Measurements from ENCODE around the gene SMG6.

SMG6 gene

DNA sequence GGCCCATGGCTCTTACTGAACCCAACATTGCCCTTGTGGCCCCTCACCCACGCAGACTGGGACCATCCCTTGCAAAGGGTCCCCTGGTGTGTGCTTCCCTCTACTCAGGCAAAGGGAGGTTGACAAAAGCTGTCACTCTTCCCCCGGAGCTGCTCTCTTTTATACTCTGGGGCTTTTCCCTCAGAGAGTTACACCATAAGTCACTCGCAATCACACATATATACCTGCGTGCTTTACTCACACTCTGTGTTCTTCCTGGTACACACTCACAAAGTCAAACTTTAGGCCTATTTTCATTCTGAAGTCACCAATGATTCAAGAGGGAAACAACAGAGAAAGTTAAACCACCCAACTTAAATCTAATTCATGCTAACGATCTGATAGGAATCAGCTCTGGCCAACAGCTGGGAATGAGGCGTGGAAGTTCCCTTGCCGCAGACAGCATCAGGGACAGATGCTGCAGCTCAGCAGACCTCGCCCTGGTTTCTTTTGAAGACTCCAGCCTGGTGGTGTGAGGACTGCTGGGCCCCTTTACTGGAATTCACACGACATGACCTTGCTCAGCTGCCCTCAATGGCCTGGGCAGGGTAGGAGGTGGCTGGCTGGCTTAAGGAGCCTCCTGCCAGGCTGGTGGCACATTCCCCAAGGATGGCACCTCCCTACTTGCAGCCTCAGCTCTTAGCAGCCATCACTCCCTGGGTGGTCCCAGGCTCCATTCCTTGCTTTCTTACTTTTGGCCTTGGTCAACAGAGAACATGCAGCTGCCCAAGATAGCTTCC is 221.4 kb downstream of the SMG6 start:
- peaks cover 0 to 2% (median 0%) of the 10 kb centered on the region in 3 experiments for H3K27me3 ChIP-seq (ENCODE audit: control insufficient read depth in 3 of 3, insufficient read depth in 3 of 3, low read depth in 1 of 3, low read length in 3 of 3)
- H3K4me2 ChIP-seq (ENCODE audit: insufficient read depth, low read length, poor library complexity, severe bottlenecking): no peak overlapping the region
- H3K4me3 ChIP-seq (ENCODE audit: low read length in 2 of 2): no peak overlapping the region
- H3K23ac ChIP-seq (ENCODE audit: low read depth, low read length, poor library complexity): peak overlapping the region; percentile 8
- no peak for DNase-seq (ENCODE audit: low spot score)
- peak overlapping the region; percentile 73 for H3K9ac ChIP-seq (ENCODE audit: low read depth, low read length, poor library complexity)
- H2AFZ ChIP-seq (ENCODE audit: low read length): no peak overlapping the region
- H2BK15ac ChIP-seq (ENCODE audit: low read length): no peak overlapping the region
- H3K9me3 ChIP-seq (replicated peaks in 1 of 2; ENCODE audit: control insufficient read depth in 2 of 2, insufficient read depth in 1 of 2, low read depth in 1 of 2, low read length in 2 of 2): no peaks in the 10 kb centered on the region
- H3K14ac ChIP-seq (ENCODE audit: low read length): no peak overlapping the region
- no CpG with 5 or more reads among the region's 9 CpGs for WGBS, 2 donors (ENCODE audit: extremely low coverage in 2 of 2, insufficient read length in 2 of 2, insufficient replicate concordance in 1 of 2)
- peaks cover 25 to 70% of the 10 kb centered on the region in 2 donors for H3K36me3 ChIP-seq (replicated peaks in 1 of 2; ENCODE audit: control insufficient read depth in 2 of 2, insufficient read depth in 2 of 2, low read length in 2 of 2)
- H2BK120ac ChIP-seq (ENCODE audit: low read depth, low read length): no peak overlapping the region
- H2BK12ac ChIP-seq (ENCODE audit: low read length): no peak overlapping the region
- H3K4me1 ChIP-seq (ENCODE audit: control insufficient read depth in 2 of 2, insufficient read depth in 1 of 2, low read depth in 1 of 2, low read length in 2 of 2): peaks cover 0 to 2% of the 10 kb centered on the region in 2 donors
- no peak overlapping the region for H3K18ac ChIP-seq (ENCODE audit: low read length)
- H2BK5ac ChIP-seq (ENCODE audit: low read length): no peak overlapping the region
- H4K8ac ChIP-seq (ENCODE audit: low read depth, low read length): no peak overlapping the region
- no peak overlapping the region for H3K27ac ChIP-seq (replicated peaks; ENCODE audit: low read length)
- no peak overlapping the region for H4K91ac ChIP-seq (ENCODE audit: low read depth, low read length, poor library complexity)
- H3K4ac ChIP-seq (ENCODE audit: low read length): no peak overlapping the region
- no peaks in the 10 kb centered on the region for H3K79me1 ChIP-seq (ENCODE audit: low read depth, low read length)
- H2AK5ac ChIP-seq (ENCODE audit: low read depth, low read length): no peak overlapping the region

DNA sequence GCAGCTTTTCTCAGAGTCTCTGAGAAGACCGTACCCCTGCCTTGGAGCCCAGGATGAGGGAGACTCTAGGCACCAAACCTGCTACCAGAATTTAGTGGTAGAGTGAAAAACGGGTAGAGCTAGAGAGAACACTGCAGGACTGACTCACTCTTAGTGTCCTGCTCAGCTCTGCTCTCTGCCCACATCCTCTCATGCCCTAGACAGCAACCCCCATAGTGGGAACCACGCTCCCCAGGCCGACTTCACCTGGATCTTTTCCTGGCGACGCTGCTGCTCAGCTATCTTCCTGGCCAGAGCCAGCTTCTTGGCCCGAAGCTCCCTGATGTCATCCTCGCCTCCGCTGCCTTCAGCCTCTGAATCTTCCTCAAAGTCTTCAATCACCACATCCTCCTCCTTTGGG is 222.0 kb downstream of the SMG6 start:
- H3K4me1 ChIP-seq (ENCODE audit: control insufficient read depth in 2 of 2, insufficient read depth in 1 of 2, low read depth in 1 of 2, low read length in 2 of 2): peaks cover 0 to 2% of the 10 kb centered on the region in 2 donors
- no peak overlapping the region for H3K9ac ChIP-seq (ENCODE audit: low read depth, low read length, poor library complexity)
- no peak overlapping the region for H3K23ac ChIP-seq (ENCODE audit: low read depth, low read length, poor library complexity)
- H3K27ac ChIP-seq (replicated peaks; ENCODE audit: low read length): no peak overlapping the region
- H3K9me3 ChIP-seq (replicated peaks in 1 of 2; ENCODE audit: control insufficient read depth in 2 of 2, insufficient read depth in 1 of 2, low read depth in 1 of 2, low read length in 2 of 2): no peaks in the 10 kb centered on the region
- peaks cover 0 to 2% (median 0%) of the 10 kb centered on the region in 3 experiments for H3K27me3 ChIP-seq (ENCODE audit: control insufficient read depth in 3 of 3, insufficient read depth in 3 of 3, low read depth in 1 of 3, low read length in 3 of 3)
- H4K8ac ChIP-seq (ENCODE audit: low read depth, low read length): no peak overlapping the region
- no CpG with 5 or more reads among the region's 9 CpGs for WGBS, 2 donors (ENCODE audit: extremely low coverage in 2 of 2, insufficient read length in 2 of 2, insufficient replicate concordance in 1 of 2)
- no peak overlapping the region for H4K91ac ChIP-seq (ENCODE audit: low read depth, low read length, poor library complexity)
- H3K14ac ChIP-seq (ENCODE audit: low read length): no peak overlapping the region
- no peak overlapping the region for H2AFZ ChIP-seq (ENCODE audit: low read length)
- no peak overlapping the region for H3K4me3 ChIP-seq (ENCODE audit: low read length in 2 of 2)
- H3K4me2 ChIP-seq (ENCODE audit: insufficient read depth, low read length, poor library complexity, severe bottlenecking): no peak overlapping the region
- H2BK5ac ChIP-seq (ENCODE audit: low read length): no peak overlapping the region
- no peak overlapping the region for H2BK12ac ChIP-seq (ENCODE audit: low read length)
- peaks cover 27 to 76% of the 10 kb centered on the region in 2 donors for H3K36me3 ChIP-seq (replicated peaks in 1 of 2; ENCODE audit: control insufficient read depth in 2 of 2, insufficient read depth in 2 of 2, low read length in 2 of 2)
- H2AK5ac ChIP-seq (ENCODE audit: low read depth, low read length): no peak overlapping the region
- no peak overlapping the region for H2BK15ac ChIP-seq (ENCODE audit: low read length)
- H3K79me1 ChIP-seq (ENCODE audit: low read depth, low read length): no peaks in the 10 kb centered on the region
- no peak overlapping the region for H3K18ac ChIP-seq (ENCODE audit: low read length)
- no peak for DNase-seq (ENCODE audit: low spot score)
- H3K4ac ChIP-seq (ENCODE audit: low read length): no peak overlapping the region
- no peak overlapping the region for H2BK120ac ChIP-seq (ENCODE audit: low read depth, low read length)

GRCh38 chr17:2077040-2077439 is 226.5 kb downstream of the SMG6 start:
- Histone ChIP-seq H3K23ac (ENCODE audit: low read depth, low read length, poor library complexity) (peak overlapping the region; percentile 66), H3K79me1 (ENCODE audit: low read depth, low read length) (no peaks in the 10 kb centered on the region), H3K36me3 (replicated peaks in 1 of 2; ENCODE audit: control insufficient read depth in 2 of 2, insufficient read depth in 2 of 2, low read length in 2 of 2) (peaks cover 22 to 80% of the 10 kb centered on the region in 2 donors), H3K9ac (ENCODE audit: low read depth, low read length, poor library complexity) (no peak overlapping the region), H2BK12ac (ENCODE audit: low read length) (no peak overlapping the region), H4K91ac (ENCODE audit: low read depth, low read length, poor library complexity) (no peak overlapping the region), H2BK15ac (ENCODE audit: low read length) (no peak overlapping the region), H3K4me3 (ENCODE audit: low read length in 2 of 2) (no peak overlapping the region), H4K8ac (ENCODE audit: low read depth, low read length) (no peak overlapping the region), H3K27ac (replicated peaks; ENCODE audit: low read length) (no peak overlapping the region), H3K4ac (ENCODE audit: low read length) (no peak overlapping the region), H3K27me3 (ENCODE audit: control insufficient read depth in 3 of 3, insufficient read depth in 3 of 3, low read depth in 1 of 3, low read length in 3 of 3) (no peaks in the 10 kb centered on the region), H3K14ac (ENCODE audit: low read length) (no peak overlapping the region), H2BK5ac (ENCODE audit: low read length) (peak overlapping the region; percentile 14), H3K18ac (ENCODE audit: low read length) (no peak overlapping the region), H2AK5ac (ENCODE audit: low read depth, low read length) (no peak overlapping the region), H3K9me3 (replicated peaks in 1 of 2; ENCODE audit: control insufficient read depth in 2 of 2, insufficient read depth in 1 of 2, low read depth in 1 of 2, low read length in 2 of 2) (no peaks in the 10 kb centered on the region), H3K4me2 (ENCODE audit: insufficient read depth, low read length, poor library complexity, severe bottlenecking) (no peak overlapping the region), H2BK120ac (ENCODE audit: low read depth, low read length) (no peak overlapping the region), H3K4me1 (ENCODE audit: control insufficient read depth in 2 of 2, insufficient read depth in 1 of 2, low read depth in 1 of 2, low read length in 2 of 2) (peaks cover 0 to 2% of the 10 kb centered on the region in 2 donors), H2AFZ (ENCODE audit: low read length) (no peak overlapping the region)
- DNase-seq (ENCODE audit: low spot score): no peak
- WGBS, 2 donors (ENCODE audit: extremely low coverage in 2 of 2, insufficient read length in 2 of 2, insufficient replicate concordance in 1 of 2): no CpG with 5 or more reads among the region's 8 CpGs

- Histone ChIP-seq H2BK15ac (ENCODE audit: low read length) (no peak overlapping the region), H3K4me2 (ENCODE audit: insufficient read depth, low read length, poor library complexity, severe bottlenecking) (no peak overlapping the region), H3K27me3 (ENCODE audit: control insufficient read depth in 3 of 3, insufficient read depth in 3 of 3, low read depth in 1 of 3, low read length in 3 of 3) (no peaks in the 10 kb centered on the region), H3K9me3 (replicated peaks in 1 of 2; ENCODE audit: control insufficient read depth in 2 of 2, insufficient read depth in 1 of 2, low read depth in 1 of 2, low read length in 2 of 2) (no peaks in the 10 kb centered on the region), H3K23ac (ENCODE audit: low read depth, low read length, poor library complexity) (peak overlapping the region; percentile 66), H2BK5ac (ENCODE audit: low read length) (peak overlapping the region; percentile 14), H2AFZ (ENCODE audit: low read length) (no peak overlapping the region), H2AK5ac (ENCODE audit: low read depth, low read length) (no peak overlapping the region), H2BK120ac (ENCODE audit: low read depth, low read length) (no peak overlapping the region), H3K14ac (ENCODE audit: low read length) (no peak overlapping the region), H3K79me1 (ENCODE audit: low read depth, low read length) (no peaks in the 10 kb centered on the region), H3K4ac (ENCODE audit: low read length) (no peak overlapping the region), H3K27ac (replicated peaks; ENCODE audit: low read length) (no peak overlapping the region), H2BK12ac (ENCODE audit: low read length) (no peak overlapping the region), H3K4me3 (ENCODE audit: low read length in 2 of 2) (no peak overlapping the region), H3K36me3 (replicated peaks in 1 of 2; ENCODE audit: control insufficient read depth in 2 of 2, insufficient read depth in 2 of 2, low read length in 2 of 2) (peaks cover 16 to 79% of the 10 kb centered on the region in 2 donors), H3K4me1 (ENCODE audit: control insufficient read depth in 2 of 2, insufficient read depth in 1 of 2, low read depth in 1 of 2, low read length in 2 of 2) (peaks cover 0 to 2% of the 10 kb centered on the region in 2 donors), H4K91ac (ENCODE audit: low read depth, low read length, poor library complexity) (no peak overlapping the region), H3K9ac (ENCODE audit: low read depth, low read length, poor library complexity) (no peak overlapping the region), H4K8ac (ENCODE audit: low read depth, low read length) (no peak overlapping the region), H3K18ac (ENCODE audit: low read length) (peak overlapping the region; percentile 8)
- no CpG with 5 or more reads among the region's 17 CpGs for WGBS, 2 donors (ENCODE audit: extremely low coverage in 2 of 2, insufficient read length in 2 of 2, insufficient replicate concordance in 1 of 2)
- DNase-seq (ENCODE audit: low spot score): no peak
Observed at GRCh38 chr17:2076087-2076984, 227.2 kb downstream of the SMG6 start.
